Keratinocyte (primary cell): ENCODE data around the gene CAMSAP3. TPM values are rescaled to one million over a fixed set of nuclear protein-coding genes. Genes with fewer than 3 reads are reported as not detected.

Source experiments
- DNase-seq: peaks from one replicate; pipeline ENCODE4 v3.0.0-alpha.2; 2011; ENCODE audit warnings: low read depth, missing footprints, low spot score
- FAIRE-seq: peaks from 2 replicates; lab custom pipeline; 2011; peaks lifted over from hg19 to GRCh38; lab: Jason Lieb, UNC
- H2AFZ ChIP-seq: 2 replicates; pipeline ENCODE4 v1.6.0; 2012; ENCODE audit warnings: low read length, control low read depth, inconsistent platforms; ENCODE audit not compliant: control insufficient read depth
- H3K27ac ChIP-seq: 2 replicates; pipeline ENCODE4 v1.5.1; 2011; ENCODE audit warnings: low read length; ENCODE audit not compliant: control insufficient read depth, insufficient read depth
- H3K27me3 ChIP-seq: 3 replicates; pipeline ENCODE4 v1.6.0; 2011; ENCODE audit warnings: low read length; ENCODE audit not compliant: control insufficient read depth, insufficient read depth; ENCODE audit errors: extremely low read depth
- H3K36me3 ChIP-seq, 2 experiments: 2 replicates in 1 of 2; 3 replicates in 1 of 2; pipeline ENCODE4 v1.5.1; 2011; ENCODE audit warnings: low read length in 2 of 2, mild to moderate bottlenecking in 1 of 2; ENCODE audit not compliant: control insufficient read depth in 2 of 2, insufficient read depth in 2 of 2; ENCODE audit errors: extremely low read depth in 1 of 2
- H3K4me1 ChIP-seq: 3 replicates; pipeline ENCODE4 v1.5.1; 2011; ENCODE audit warnings: low read length; ENCODE audit not compliant: control insufficient read depth, insufficient read depth; ENCODE audit errors: extremely low read depth
- H3K4me2 ChIP-seq: 3 replicates; pipeline ENCODE4 v1.6.0; 2011; ENCODE audit warnings: low read depth, low read length; ENCODE audit not compliant: control insufficient read depth, insufficient read depth; ENCODE audit errors: extremely low read depth
- H3K4me3 ChIP-seq, 3 experiments: fragments of 200-600 bp in 1 of 3; sonication (generic) in 1 of 3; 2 replicates in 2 of 3; 3 replicates in 1 of 3; pipeline ENCODE4 v1.5.1; 2011 to 2016; ENCODE audit warnings: low read length in 3 of 3, mild to moderate bottlenecking in 3 of 3, control low read depth in 2 of 3, inconsistent platforms in 1 of 3, low read depth in 1 of 3, mixed read lengths in 1 of 3, mixed run types in 1 of 3, moderate library complexity in 1 of 3; ENCODE audit not compliant: control insufficient read depth in 2 of 3, insufficient read depth in 2 of 3; ENCODE audit errors: extremely low read depth in 1 of 3
- H3K79me2 ChIP-seq: 2 replicates; pipeline ENCODE4 v1.6.0; 2012; ENCODE audit warnings: low read length; ENCODE audit not compliant: control insufficient read depth, insufficient read depth
- H3K9ac ChIP-seq: 3 replicates; pipeline ENCODE4 v1.6.0; 2011; ENCODE audit warnings: low read length; ENCODE audit not compliant: control insufficient read depth, insufficient read depth; ENCODE audit errors: extremely low read depth
- H3K9me1 ChIP-seq: 3 replicates; pipeline ENCODE4 v1.6.0; 2011; ENCODE audit warnings: low read length; ENCODE audit not compliant: control insufficient read depth, insufficient read depth; ENCODE audit errors: extremely low read depth
- H3K9me3 ChIP-seq: 2 replicates; pipeline ENCODE4 v1.5.1; 2012; ENCODE audit warnings: low read depth, low read length; ENCODE audit not compliant: control insufficient read depth
- H4K20me1 ChIP-seq: 3 replicates; pipeline ENCODE4 v1.6.0; 2011; ENCODE audit warnings: low read length; ENCODE audit not compliant: control insufficient read depth, insufficient read depth; ENCODE audit errors: extremely low read depth
- EZH2 ChIP-seq: IDR thresholded peaks from one replicate; pipeline ENCODE4 v1.6.1; 2012; ENCODE audit warnings: inconsistent platforms, mild to moderate bottlenecking, low read length, moderate library complexity
- dilution Hi-C: fragments of 300-500 bp; cut with MboI; formaldehyde crosslinking; loops from one replicate; pipeline ENCODE4 v1.7.0; 2020; ENCODE audit warnings: low sequenced_read_pairs; ENCODE audit not compliant: extremely low pct_ligation_motif_present
- polyA plus RNA-seq, 5 experiments: library from polyadenylated mRNA; depleted of rRNA in 3 of 5; stranded (reverse) in 3 of 5; stranded (forward) in 1 of 5; unstranded in 1 of 5; fragments of >200 nt; gene quantifications; 1 replicate in 1 of 5; 2 replicates in 3 of 5; 3 replicates in 1 of 5; pipeline versions ENCODE4 v1.2.1 to v1.2.3, GENCODE V29; 2011 to 2012; ENCODE audit warnings: missing spikeins in 2 of 5, low read depth in 1 of 5, low replicate concordance in 1 of 5
- TF ChIP-seq, protein P1 (sequence below), 3 experiments: IDR thresholded peaks in 1 of 3; conservative IDR thresholded peaks in 1 of 3; optimal IDR thresholded peaks in 1 of 3; 2 replicates in 2 of 3; 3 replicates in 1 of 3; pipeline versions ENCODE3 to v1.5.1; 2011; ENCODE audit warnings: low read length in 3 of 3, mild to moderate bottlenecking in 3 of 3, moderate library complexity in 2 of 3, control low read depth in 1 of 3, inconsistent platforms in 1 of 3; ENCODE audit not compliant: insufficient read depth in 2 of 3; ENCODE audit errors: extremely low read depth in 1 of 3

Gene CAMSAP3
- polyA plus RNA-seq, 1 donor (not counting 4 experiments of a cell fraction or from before 2014, with no cell fraction given) = 2.4 TPM

DNA sequence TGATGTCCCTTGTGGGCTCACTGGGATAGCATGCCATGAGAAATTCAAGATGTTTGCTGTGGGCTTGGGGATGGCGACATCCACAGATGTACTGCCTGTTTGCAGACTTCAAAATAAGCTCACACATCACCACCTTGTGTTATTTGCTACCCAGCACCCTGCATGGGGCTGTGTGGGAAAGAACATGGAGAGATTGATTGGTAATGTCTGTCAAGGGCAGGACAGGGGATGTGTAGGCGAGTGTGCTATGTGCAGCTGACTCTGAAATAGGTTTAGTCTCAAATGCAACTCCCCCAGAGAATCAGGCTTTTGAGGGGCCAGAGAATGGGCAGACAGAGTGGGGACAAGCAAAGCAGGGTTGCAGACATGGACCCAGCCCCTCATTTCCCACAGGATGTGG is 35.4 kb upstream of the CAMSAP3 start:
- FAIRE-seq (no peak), DNase-seq (no peak)
- Histone ChIP-seq H2AFZ (no peak overlapping the region), H3K4me1 (no peaks in the 10 kb centered on the region), H3K27me3 (no peaks in the 10 kb centered on the region), H3K27ac (no peak overlapping the region), H3K9me3 (no peaks in the 10 kb centered on the region), H3K9ac (no peak overlapping the region), H3K79me2 (no peaks in the 10 kb centered on the region), H3K9me1 (no peaks in the 10 kb centered on the region), H3K4me2 (no peak overlapping the region), H4K20me1 (no peaks in the 10 kb centered on the region), H3K36me3 (peaks cover 14 to 33% of the 10 kb centered on the region in 2 experiments), H3K4me3 (no peak overlapping the region)
- no peak for TF ChIP-seq EZH2
- TF ChIP-seq, protein P1, sequence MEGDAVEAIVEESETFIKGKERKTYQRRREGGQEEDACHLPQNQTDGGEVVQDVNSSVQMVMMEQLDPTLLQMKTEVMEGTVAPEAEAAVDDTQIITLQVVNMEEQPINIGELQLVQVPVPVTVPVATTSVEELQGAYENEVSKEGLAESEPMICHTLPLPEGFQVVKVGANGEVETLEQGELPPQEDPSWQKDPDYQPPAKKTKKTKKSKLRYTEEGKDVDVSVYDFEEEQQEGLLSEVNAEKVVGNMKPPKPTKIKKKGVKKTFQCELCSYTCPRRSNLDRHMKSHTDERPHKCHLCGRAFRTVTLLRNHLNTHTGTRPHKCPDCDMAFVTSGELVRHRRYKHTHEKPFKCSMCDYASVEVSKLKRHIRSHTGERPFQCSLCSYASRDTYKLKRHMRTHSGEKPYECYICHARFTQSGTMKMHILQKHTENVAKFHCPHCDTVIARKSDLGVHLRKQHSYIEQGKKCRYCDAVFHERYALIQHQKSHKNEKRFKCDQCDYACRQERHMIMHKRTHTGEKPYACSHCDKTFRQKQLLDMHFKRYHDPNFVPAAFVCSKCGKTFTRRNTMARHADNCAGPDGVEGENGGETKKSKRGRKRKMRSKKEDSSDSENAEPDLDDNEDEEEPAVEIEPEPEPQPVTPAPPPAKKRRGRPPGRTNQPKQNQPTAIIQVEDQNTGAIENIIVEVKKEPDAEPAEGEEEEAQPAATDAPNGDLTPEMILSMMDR (optimal IDR thresholded peaks at IDR 0.05 in 1 of 3, IDR thresholded peaks at IDR 0.05 in 1 of 3, conservative IDR thresholded peaks at IDR 0.05 in 1 of 3; ENCODE audit: extremely low read depth in 1 of 3, insufficient read depth in 2 of 3, low read length in 3 of 3) = no peak
- dilution Hi-C loops = no loop called here

DNA sequence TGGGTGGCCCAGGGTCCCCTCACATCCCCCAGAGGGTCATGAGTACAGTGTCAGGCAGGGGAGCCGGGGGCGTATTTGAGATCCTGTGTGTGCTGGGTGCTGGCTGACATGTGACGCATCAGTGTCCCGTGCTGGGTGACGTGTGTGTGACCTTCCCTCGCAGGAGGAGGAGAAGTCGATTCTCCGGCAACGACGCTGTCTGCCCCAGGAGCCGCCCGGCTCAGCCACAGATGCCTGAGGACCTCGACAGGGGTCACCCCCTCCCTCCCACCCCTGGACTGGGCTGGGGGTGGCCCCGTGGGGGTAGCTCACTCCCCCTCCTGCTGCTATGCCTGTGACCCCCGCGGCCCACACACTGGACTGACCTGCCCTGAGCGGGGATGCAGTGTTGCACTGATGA is 34.3 kb upstream of the CAMSAP3 start:
- dilution Hi-C loops = no loop called here
- Histone ChIP-seq H3K79me2 (no peaks in the 10 kb centered on the region), H3K9me3 (no peaks in the 10 kb centered on the region), H3K27me3 (no peaks in the 10 kb centered on the region), H3K27ac (no peak overlapping the region), H3K4me1 (no peaks in the 10 kb centered on the region), H3K9ac (no peak overlapping the region), H2AFZ (no peak overlapping the region), H3K4me3 (no peak overlapping the region), H4K20me1 (no peaks in the 10 kb centered on the region), H3K4me2 (no peak overlapping the region), H3K36me3 (peaks cover 11 to 26% of the 10 kb centered on the region in 2 experiments), H3K9me1 (no peaks in the 10 kb centered on the region)
- no peak for TF ChIP-seq EZH2
- TF ChIP-seq, protein P1 (optimal IDR thresholded peaks at IDR 0.05 in 1 of 3, IDR thresholded peaks at IDR 0.05 in 1 of 3, conservative IDR thresholded peaks at IDR 0.05 in 1 of 3; ENCODE audit: extremely low read depth in 1 of 3, insufficient read depth in 2 of 3, low read length in 3 of 3) = no peak
- DNase-seq (no peak), FAIRE-seq (no peak)
